Neural cell (in vitro differentiated cells): ENCODE data around the gene SMIM29. TPM values are rescaled to one million over a fixed set of nuclear protein-coding genes. Genes with fewer than 3 reads are reported as not detected.

Experiments used
- H2AFZ ChIP-seq: fragments of 200-600, 300-800 bp; sonication (generic), shearing (Covaris generic); 2 replicates; pipeline ENCODE4 v1.6.0; 2014; ENCODE audit warnings: low read depth, mild to moderate bottlenecking, antibody characterized with exemption, low read length, moderate library complexity
- H3F3A ChIP-seq: fragments of 200-600 bp; shearing (Covaris generic); 2 replicates; pipeline ENCODE4 v1.6.1; 2016; ENCODE audit warnings: mild to moderate bottlenecking, moderate library complexity, mixed read lengths, antibody characterized with exemption, low read length; ENCODE audit not compliant: insufficient read depth, poor library complexity, severe bottlenecking
- H3K27ac ChIP-seq: fragments of 200-600, 300-800 bp; sonication (generic), shearing (Covaris generic); 2 replicates; pipeline ENCODE4 v1.5.1; 2014; ENCODE audit warnings: mild to moderate bottlenecking, low read length, moderate library complexity
- H3K27me3 ChIP-seq: fragments of 300-800, 200-600 bp; sonication (generic), shearing (Covaris generic); 2 replicates; pipeline ENCODE4 v1.6.0; 2014; ENCODE audit warnings: mild to moderate bottlenecking, low read depth, low read length, moderate library complexity; ENCODE audit not compliant: insufficient read depth
- H3K36me3 ChIP-seq: fragments of 300-800, 200-600 bp; sonication (generic), shearing (Covaris generic); 2 replicates; pipeline ENCODE4 v1.5.1; 2014; ENCODE audit warnings: mild to moderate bottlenecking, antibody characterized with exemption, low read length, moderate library complexity; ENCODE audit not compliant: insufficient read depth
- H3K4me2 ChIP-seq: fragments of 300-800, 200-600 bp; sonication (generic), shearing (Covaris generic); 2 replicates; pipeline ENCODE4 v1.6.0; 2014; ENCODE audit warnings: mild to moderate bottlenecking, low read length
- H3K4me3 ChIP-seq: fragments of 300-800, 200-600 bp; sonication (generic), shearing (Covaris generic); 2 replicates; pipeline ENCODE4 v1.5.1; 2014; ENCODE audit warnings: mild to moderate bottlenecking, low read length, moderate library complexity
- H3K79me2 ChIP-seq: fragments of 200-600 bp; shearing (Covaris generic); replicated peaks from 2 replicates; pipeline ENCODE4 v1.6.0; 2014; ENCODE audit warnings: mild to moderate bottlenecking, low read length, moderate library complexity; ENCODE audit not compliant: insufficient read depth
- H3K9ac ChIP-seq: fragments of 300-800, 200-600 bp; sonication (generic), shearing (Covaris generic); 2 replicates; pipeline ENCODE4 v1.6.1; 2016; ENCODE audit warnings: mild to moderate bottlenecking, low read length, mixed read lengths
- H3K9me2 ChIP-seq: fragments of 200-600 bp; shearing (Covaris generic); 2 replicates; pipeline ENCODE4 v1.6.1; 2016; ENCODE audit warnings: mild to moderate bottlenecking, low read length, mixed read lengths; ENCODE audit not compliant: insufficient read depth
- H3K9me3 ChIP-seq: fragments of 200-600, 300-800 bp; sonication (generic), shearing (Covaris generic); 2 replicates; pipeline ENCODE4 v1.6.1; 2016; ENCODE audit warnings: mild to moderate bottlenecking, mixed run types, low read length, moderate library complexity, mixed read lengths
- H4K20me1 ChIP-seq: fragments of 200-600 bp; shearing (Covaris generic); 2 replicates; pipeline ENCODE4 v1.6.1; 2016; ENCODE audit warnings: mild to moderate bottlenecking, mixed run types; ENCODE audit not compliant: insufficient read depth
- EP300 ChIP-seq: fragments of 450-650 bp; conservative IDR thresholded peaks from 2 replicates; pipeline ENCODE4 v1.6.1; 2014; ENCODE audit warnings: antibody characterized with exemption, mild to moderate bottlenecking, moderate library complexity; ENCODE audit not compliant: poor library complexity, severe bottlenecking
- EZH2 ChIP-seq: fragments of 200-600, 300-800 bp; shearing (Covaris generic), sonication (generic); IDR thresholded peaks from 2 replicates; pipeline ENCODE4 v1.6.1; 2014; ENCODE audit warnings: antibody characterized with exemption, low read length, borderline replicate concordance, mild to moderate bottlenecking; ENCODE audit not compliant: insufficient read depth, poor library complexity, severe bottlenecking
- MXI1 ChIP-seq: fragments of 450-650 bp; conservative IDR thresholded peaks from 2 replicates; pipeline ENCODE4 v1.6.1; 2014; ENCODE audit warnings: antibody characterized with exemption, mild to moderate bottlenecking; ENCODE audit not compliant: poor library complexity, severe bottlenecking
- POLR2AphosphoS5 ChIP-seq: IDR thresholded peaks from 2 replicates; pipeline ENCODE4 v1.6.1; 2012
- RAD21 ChIP-seq: fragments of 450-650 bp; conservative IDR thresholded peaks from 2 replicates; pipeline ENCODE4 v1.6.1; 2014; ENCODE audit warnings: antibody characterized with exemption, mild to moderate bottlenecking, moderate library complexity
- SMC3 ChIP-seq: fragments of 450-650 bp; conservative IDR thresholded peaks from 2 replicates; pipeline ENCODE4 v1.6.1; 2014; ENCODE audit warnings: antibody characterized with exemption, mild to moderate bottlenecking, moderate library complexity; ENCODE audit not compliant: poor library complexity
- TAF1 ChIP-seq: IDR thresholded peaks from 2 replicates; pipeline ENCODE4 v1.6.1; 2012; ENCODE audit warnings: low read depth
- polyA plus RNA-seq: library from polyadenylated mRNA; depleted of rRNA; stranded (reverse); fragments of >200 nt; gene quantifications from 2 replicates; pipeline ENCODE4 v1.2.3, GENCODE V29; 2014
- TF ChIP-seq, protein P1 (sequence below): IDR thresholded peaks from 2 replicates; pipeline ENCODE4 v1.6.1; 2012; ENCODE audit warnings: borderline replicate concordance
- TF ChIP-seq, protein P2 (sequence below): fragments of 450-650 bp; IDR thresholded peaks from 2 replicates; pipeline ENCODE4 v1.5.1; 2014; ENCODE audit warnings: antibody characterized with exemption, mild to moderate bottlenecking, moderate library complexity; ENCODE audit not compliant: poor library complexity, severe bottlenecking

Gene SMIM29
- polyA plus RNA-seq, 1 donor from 2014 or later = 82.1 TPM

DNA sequence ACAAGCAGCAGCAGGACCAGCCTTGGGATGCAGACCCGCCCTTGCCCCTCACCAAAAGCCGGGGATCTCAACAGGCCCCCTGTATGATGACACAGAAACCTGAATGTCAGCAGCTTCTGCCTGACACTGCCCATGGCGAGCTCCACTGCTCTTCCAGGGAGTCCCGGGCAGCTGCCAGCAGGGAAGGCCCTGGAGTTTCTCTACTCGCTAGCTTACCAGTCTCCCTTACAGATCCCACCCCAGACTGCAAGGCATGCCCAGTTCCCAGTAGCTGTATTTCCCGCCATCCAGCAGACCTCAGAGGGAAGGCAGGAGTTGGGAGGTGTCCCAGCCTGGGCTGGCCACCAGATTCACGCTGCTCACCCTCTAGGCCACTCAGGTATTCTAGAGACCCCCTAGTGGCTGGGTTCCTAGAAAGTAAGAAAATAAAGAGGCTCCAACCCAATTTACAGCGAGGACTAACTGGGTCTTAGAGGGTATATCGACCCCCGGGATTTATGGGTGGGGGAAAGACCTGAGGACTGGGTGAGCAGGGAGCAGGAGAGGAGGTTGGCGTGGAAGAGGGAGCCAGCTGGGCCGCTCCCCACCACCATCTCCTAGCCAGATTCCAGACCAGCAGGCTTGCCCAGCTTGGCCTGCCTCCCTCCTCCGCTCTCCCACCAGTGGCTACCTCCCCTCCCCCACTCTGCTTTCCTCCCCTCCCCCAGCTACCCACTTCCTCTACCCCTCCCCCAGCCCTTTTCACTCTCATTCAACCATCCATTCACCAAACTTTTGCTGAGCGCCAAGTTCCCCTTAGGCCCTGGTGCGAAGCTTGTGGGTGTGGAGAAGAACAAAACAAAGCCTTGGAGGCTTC, 21.8 kb downstream of the SMIM29 start:
- Histone ChIP-seq H3F3A (no peaks in the 10 kb centered on the region), H2AFZ (no peak overlapping the region), H3K9me2 (no peaks in the 10 kb centered on the region), H3K27me3 (no peaks in the 10 kb centered on the region), H3K4me2 (no peak overlapping the region), H3K9ac (no peak overlapping the region), H3K4me3 (no peak overlapping the region), H3K27ac (no peak overlapping the region), H3K79me2 (no peaks in the 10 kb centered on the region), H4K20me1 (no peaks in the 10 kb centered on the region), H3K36me3 (no peaks in the 10 kb centered on the region), H3K9me3 (no peaks in the 10 kb centered on the region)
- TF ChIP-seq EZH2 (no peak), MXI1 (no peak), EP300 (no peak), RAD21 (no peak), POLR2AphosphoS5 (no peak), TAF1 (no peak), SMC3 (no peak)
- TF ChIP-seq, protein P1, sequence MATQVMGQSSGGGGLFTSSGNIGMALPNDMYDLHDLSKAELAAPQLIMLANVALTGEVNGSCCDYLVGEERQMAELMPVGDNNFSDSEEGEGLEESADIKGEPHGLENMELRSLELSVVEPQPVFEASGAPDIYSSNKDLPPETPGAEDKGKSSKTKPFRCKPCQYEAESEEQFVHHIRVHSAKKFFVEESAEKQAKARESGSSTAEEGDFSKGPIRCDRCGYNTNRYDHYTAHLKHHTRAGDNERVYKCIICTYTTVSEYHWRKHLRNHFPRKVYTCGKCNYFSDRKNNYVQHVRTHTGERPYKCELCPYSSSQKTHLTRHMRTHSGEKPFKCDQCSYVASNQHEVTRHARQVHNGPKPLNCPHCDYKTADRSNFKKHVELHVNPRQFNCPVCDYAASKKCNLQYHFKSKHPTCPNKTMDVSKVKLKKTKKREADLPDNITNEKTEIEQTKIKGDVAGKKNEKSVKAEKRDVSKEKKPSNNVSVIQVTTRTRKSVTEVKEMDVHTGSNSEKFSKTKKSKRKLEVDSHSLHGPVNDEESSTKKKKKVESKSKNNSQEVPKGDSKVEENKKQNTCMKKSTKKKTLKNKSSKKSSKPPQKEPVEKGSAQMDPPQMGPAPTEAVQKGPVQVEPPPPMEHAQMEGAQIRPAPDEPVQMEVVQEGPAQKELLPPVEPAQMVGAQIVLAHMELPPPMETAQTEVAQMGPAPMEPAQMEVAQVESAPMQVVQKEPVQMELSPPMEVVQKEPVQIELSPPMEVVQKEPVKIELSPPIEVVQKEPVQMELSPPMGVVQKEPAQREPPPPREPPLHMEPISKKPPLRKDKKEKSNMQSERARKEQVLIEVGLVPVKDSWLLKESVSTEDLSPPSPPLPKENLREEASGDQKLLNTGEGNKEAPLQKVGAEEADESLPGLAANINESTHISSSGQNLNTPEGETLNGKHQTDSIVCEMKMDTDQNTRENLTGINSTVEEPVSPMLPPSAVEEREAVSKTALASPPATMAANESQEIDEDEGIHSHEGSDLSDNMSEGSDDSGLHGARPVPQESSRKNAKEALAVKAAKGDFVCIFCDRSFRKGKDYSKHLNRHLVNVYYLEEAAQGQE = no peak
- TF ChIP-seq, protein P2, sequence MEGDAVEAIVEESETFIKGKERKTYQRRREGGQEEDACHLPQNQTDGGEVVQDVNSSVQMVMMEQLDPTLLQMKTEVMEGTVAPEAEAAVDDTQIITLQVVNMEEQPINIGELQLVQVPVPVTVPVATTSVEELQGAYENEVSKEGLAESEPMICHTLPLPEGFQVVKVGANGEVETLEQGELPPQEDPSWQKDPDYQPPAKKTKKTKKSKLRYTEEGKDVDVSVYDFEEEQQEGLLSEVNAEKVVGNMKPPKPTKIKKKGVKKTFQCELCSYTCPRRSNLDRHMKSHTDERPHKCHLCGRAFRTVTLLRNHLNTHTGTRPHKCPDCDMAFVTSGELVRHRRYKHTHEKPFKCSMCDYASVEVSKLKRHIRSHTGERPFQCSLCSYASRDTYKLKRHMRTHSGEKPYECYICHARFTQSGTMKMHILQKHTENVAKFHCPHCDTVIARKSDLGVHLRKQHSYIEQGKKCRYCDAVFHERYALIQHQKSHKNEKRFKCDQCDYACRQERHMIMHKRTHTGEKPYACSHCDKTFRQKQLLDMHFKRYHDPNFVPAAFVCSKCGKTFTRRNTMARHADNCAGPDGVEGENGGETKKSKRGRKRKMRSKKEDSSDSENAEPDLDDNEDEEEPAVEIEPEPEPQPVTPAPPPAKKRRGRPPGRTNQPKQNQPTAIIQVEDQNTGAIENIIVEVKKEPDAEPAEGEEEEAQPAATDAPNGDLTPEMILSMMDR = no peak

DNA sequence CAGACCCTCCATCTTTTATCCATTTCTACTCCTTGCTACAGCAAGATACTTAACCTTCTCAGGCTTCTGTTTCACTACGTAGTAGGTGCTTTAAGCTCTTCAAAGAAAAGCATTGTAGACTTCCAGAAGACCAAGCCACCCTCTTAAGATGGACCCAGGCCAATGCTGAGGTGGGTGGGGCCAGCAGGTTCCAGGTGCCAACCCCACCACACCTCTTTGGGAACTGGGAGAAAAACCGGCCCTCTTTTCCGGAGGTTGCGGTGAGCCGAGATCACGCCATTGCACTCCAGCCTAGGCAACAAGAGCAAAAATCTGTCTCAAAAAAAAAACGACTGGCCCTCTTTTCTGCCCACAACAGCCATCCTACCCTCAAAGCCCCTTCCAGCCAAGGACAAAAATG, 22.7 kb downstream of the SMIM29 start:
- H3K9ac ChIP-seq = no peak overlapping the region
- H3K27ac ChIP-seq = no peak overlapping the region
- no peaks in the 10 kb centered on the region for H3K79me2 ChIP-seq
- no peak for TF ChIP-seq MXI1
- no peak for TF ChIP-seq SMC3
- no peak for TF ChIP-seq EP300
- TF ChIP-seq, protein P1 = no peak
- no peaks in the 10 kb centered on the region for H3K9me3 ChIP-seq
- H3K4me2 ChIP-seq = no peak overlapping the region
- no peak overlapping the region for H2AFZ ChIP-seq
- no peaks in the 10 kb centered on the region for H4K20me1 ChIP-seq
- no peak overlapping the region for H3K4me3 ChIP-seq
- no peaks in the 10 kb centered on the region for H3K9me2 ChIP-seq
- no peaks in the 10 kb centered on the region for H3K27me3 ChIP-seq
- H3K36me3 ChIP-seq = no peaks in the 10 kb centered on the region
- no peaks in the 10 kb centered on the region for H3F3A ChIP-seq
